GM21825 (cell line): ENCODE data around the gene IGLL5.

ENCODE experiments used
- ATAC-seq: cut with Tn5 transposase; IDR thresholded peaks from one replicate; pipeline ENCODE4 v1.9.1; 2021; ENCODE audit warnings: mild to moderate bottlenecking, moderate library complexity; ENCODE audit not compliant: unreplicated experiment

The IGLL5 gene

GRCh38 chr22:22887621-22888503, at the start of gene IGLL5:
Gene IGLL5, plus strand, starts transcription at chr22:22887816. Its CDS starts 238 bp downstream, at chr22:22888054.
- no peak for ATAC-seq

GRCh38 chr22:22838148-22838786, 49.3 kb upstream of the IGLL5 start:
- no peak for ATAC-seq

- no peak for ATAC-seq
Observed at GRCh38 chr22:22839570-22840314, 47.9 kb upstream of the IGLL5 start.

GRCh38 chr22:22840780-22841179, 46.8 kb upstream of the IGLL5 start:
- ATAC-seq, result no peak

- no peak for ATAC-seq
Observed at GRCh38 chr22:22841598-22841997, 46.0 kb upstream of the IGLL5 start.

- no peak for ATAC-seq
Observed at GRCh38 chr22:22842085-22842484, 45.5 kb upstream of the IGLL5 start.

- ATAC-seq, result no peak
Observed at GRCh38 chr22:22843848-22844247, 43.8 kb upstream of the IGLL5 start.

- ATAC-seq, result no peak
Observed at GRCh38 chr22:22847241-22847640, 40.4 kb upstream of the IGLL5 start.

GRCh38 chr22:22848364-22848866, 39.2 kb upstream of the IGLL5 start:
- ATAC-seq, result no peak

GRCh38 chr22:22849640-22850610, 37.7 kb upstream of the IGLL5 start:
- no peak for ATAC-seq

- no peak for ATAC-seq
Observed at GRCh38 chr22:22851969-22852368, 35.6 kb upstream of the IGLL5 start.

GRCh38 chr22:22853713-22854112, 33.9 kb upstream of the IGLL5 start:
- no peak for ATAC-seq

GRCh38 chr22:22854466-22854865, 33.1 kb upstream of the IGLL5 start:
- ATAC-seq, result no peak

- ATAC-seq, result no peak
Observed at GRCh38 chr22:22855085-22855484, 32.5 kb upstream of the IGLL5 start.

- ATAC-seq, result no peak
Observed at GRCh38 chr22:22855617-22856308, 31.9 kb upstream of the IGLL5 start.

- no peak for ATAC-seq
Observed at GRCh38 chr22:22856364-22856763, 31.3 kb upstream of the IGLL5 start.

GRCh38 chr22:22856885-22857606, 30.6 kb upstream of the IGLL5 start:
- no peak for ATAC-seq

GRCh38 chr22:22857607-22858558, 29.7 kb upstream of the IGLL5 start:
- ATAC-seq, result no peak
